H9 (cell line): Measurements from ENCODE around the gene CASQ1. TPM values are rescaled to one million over a fixed set of nuclear protein-coding genes. Genes with fewer than 3 reads are reported as not detected.

ENCODE experiments used
- DNase-seq: peaks from one replicate; pipeline ENCODE4 v3.0.0-alpha.2; 2017
- H2AFZ ChIP-seq: one replicate; pipeline ENCODE4 v1.6.1; 2013; ENCODE audit warnings: mild to moderate bottlenecking, low read length, control low read depth, moderate library complexity
- H2AK5ac ChIP-seq: 2 replicates; pipeline ENCODE4 v1.6.1; 2013; ENCODE audit warnings: low read length, control low read depth, mixed read lengths; ENCODE audit not compliant: insufficient read length
- H2BK120ac ChIP-seq: one replicate; pipeline ENCODE4 v1.6.1; 2013; ENCODE audit warnings: low read depth, mild to moderate bottlenecking, low read length, control low read depth, inconsistent platforms; ENCODE audit not compliant: poor library complexity, severe bottlenecking
- H2BK12ac ChIP-seq: 2 replicates; pipeline ENCODE4 v1.6.1; 2013; ENCODE audit warnings: low read length, control low read depth, mixed read lengths, low read depth; ENCODE audit not compliant: insufficient read length
- H2BK15ac ChIP-seq: 2 replicates; pipeline ENCODE4 v1.6.1; 2013; ENCODE audit warnings: low read depth, low read length, control low read depth
- H2BK20ac ChIP-seq: one replicate; pipeline ENCODE4 v1.6.1; 2013; ENCODE audit warnings: low read depth, mild to moderate bottlenecking, low read length, control low read depth, inconsistent platforms; ENCODE audit not compliant: poor library complexity, severe bottlenecking
- H2BK5ac ChIP-seq: 2 replicates; pipeline ENCODE4 v1.6.1; 2013; ENCODE audit warnings: low read length, control low read depth, mixed read lengths; ENCODE audit not compliant: insufficient read length
- H3K14ac ChIP-seq: 2 replicates; pipeline ENCODE4 v1.6.1; 2013; ENCODE audit warnings: low read length, control low read depth; ENCODE audit not compliant: insufficient read depth
- H3K18ac ChIP-seq: 2 replicates; pipeline ENCODE4 v1.6.1; 2013; ENCODE audit warnings: low read depth, mild to moderate bottlenecking, mixed read lengths, low read length, control low read depth; ENCODE audit not compliant: insufficient read length
- H3K23ac ChIP-seq: 2 replicates; pipeline ENCODE4 v1.6.1; 2013; ENCODE audit warnings: low read length, control low read depth, mixed read lengths, low read depth; ENCODE audit not compliant: insufficient read length
- H3K23me2 ChIP-seq: 2 replicates; pipeline ENCODE4 v1.6.1; 2013; ENCODE audit warnings: low read depth, mild to moderate bottlenecking, mixed read lengths, low read length, control low read depth; ENCODE audit not compliant: insufficient read length, poor library complexity, severe bottlenecking
- H3K27ac ChIP-seq: 2 replicates; pipeline ENCODE4 v1.5.1; 2013; ENCODE audit warnings: low read length, control low read depth, mixed read lengths, low read depth; ENCODE audit not compliant: insufficient read length
- H3K27me3 ChIP-seq: 2 replicates; pipeline ENCODE4 v1.6.1; 2013; ENCODE audit warnings: low read length, control low read depth, inconsistent platforms; ENCODE audit not compliant: insufficient read depth
- H3K4ac ChIP-seq: 2 replicates; pipeline ENCODE4 v1.6.1; 2013; ENCODE audit warnings: low read depth, mild to moderate bottlenecking, control low read depth, inconsistent platforms, low read length, moderate library complexity
- H3K4me1 ChIP-seq: 2 replicates; pipeline ENCODE4 v1.6.1; 2013; ENCODE audit warnings: low read length, control low read depth, inconsistent platforms; ENCODE audit not compliant: insufficient read depth
- H3K4me2 ChIP-seq: 2 replicates; pipeline ENCODE4 v1.6.1; 2013; ENCODE audit warnings: low read length, control low read depth, mixed read lengths; ENCODE audit not compliant: insufficient read length, insufficient read depth
- H3K56ac ChIP-seq: 2 replicates; pipeline ENCODE4 v1.6.1; 2013; ENCODE audit warnings: low read depth, mild to moderate bottlenecking, mixed read lengths, low read length, control low read depth; ENCODE audit not compliant: insufficient read length
- H3K79me1 ChIP-seq: 2 replicates; pipeline ENCODE4 v1.6.1; 2013; ENCODE audit warnings: low read depth, mild to moderate bottlenecking, moderate library complexity, low read length, control low read depth, inconsistent platforms; ENCODE audit not compliant: insufficient read depth, poor library complexity, severe bottlenecking
- H3K79me2 ChIP-seq: 2 replicates; pipeline ENCODE4 v1.6.1; 2013; ENCODE audit warnings: low read length, control low read depth, inconsistent platforms; ENCODE audit not compliant: insufficient read depth
- H3K9ac ChIP-seq: 2 replicates; pipeline ENCODE4 v1.6.1; 2013; ENCODE audit warnings: low read length, control low read depth, mixed read lengths; ENCODE audit not compliant: insufficient read length; ENCODE audit errors: extremely low read depth
- H3K9me3 ChIP-seq: one replicate; pipeline ENCODE4 v1.6.1; 2013; ENCODE audit warnings: low read depth, low read length, inconsistent platforms; ENCODE audit not compliant: control insufficient read depth
- H3T11ph ChIP-seq: one replicate; pipeline ENCODE4 v1.6.1; 2013; ENCODE audit warnings: mild to moderate bottlenecking, low read length, control low read depth, inconsistent platforms
- H4K20me1 ChIP-seq: one replicate; pipeline ENCODE4 v1.6.1; 2013; ENCODE audit not compliant: control insufficient read depth, insufficient read length, insufficient read depth
- H4K5ac ChIP-seq: 2 replicates; pipeline ENCODE4 v1.6.1; 2013; ENCODE audit warnings: low read depth, mild to moderate bottlenecking, mixed read lengths, low read length, control low read depth; ENCODE audit not compliant: insufficient read length
- H4K8ac ChIP-seq: replicated peaks from 2 replicates; pipeline ENCODE4 v1.6.1; 2013; ENCODE audit warnings: low read length, control low read depth, mixed read lengths, low read depth; ENCODE audit not compliant: insufficient read length
- H4K91ac ChIP-seq: 2 replicates; pipeline ENCODE4 v1.6.1; 2013; ENCODE audit warnings: low read depth, mild to moderate bottlenecking, moderate library complexity, mixed read lengths, low read length, control low read depth; ENCODE audit not compliant: insufficient read length
- H3K27ac Mint-ChIP-seq, 3 experiments: 2 replicates in 2 of 3; 3 replicates in 1 of 3; pipeline ENCODE4 v1.8.0; 2020 to 2021; ENCODE audit warnings: mixed read lengths in 3 of 3, mild to moderate bottlenecking in 1 of 3, moderate library complexity in 1 of 3
- H3K27me3 Mint-ChIP-seq: 2 replicates; pipeline ENCODE4 v1.8.0; 2021; ENCODE audit warnings: low read depth, mild to moderate bottlenecking, moderate library complexity, mixed read lengths
- H3K36me3 Mint-ChIP-seq, 3 experiments: 2 replicates in 2 of 3; 3 replicates in 1 of 3; pipeline ENCODE4 v1.8.0; 2020 to 2021; ENCODE audit warnings: low read depth in 3 of 3, mixed read lengths in 3 of 3; ENCODE audit not compliant: insufficient read depth in 1 of 3
- H3K4me1 Mint-ChIP-seq, 2 experiments: 2 replicates each; pipeline ENCODE4 v1.8.0; 2020; ENCODE audit warnings: mixed read lengths in 2 of 2
- H3K4me3 Mint-ChIP-seq, 2 experiments: 2 replicates in 1 of 2; 3 replicates in 1 of 2; pipeline ENCODE4 v1.8.0; 2020 to 2021; ENCODE audit warnings: mild to moderate bottlenecking in 2 of 2, mixed read lengths in 2 of 2, moderate library complexity in 1 of 2
- H3K9me3 Mint-ChIP-seq, 2 experiments: 2 replicates in 1 of 2; 3 replicates in 1 of 2; pipeline ENCODE4 v1.8.0; 2020; ENCODE audit warnings: mild to moderate bottlenecking in 2 of 2, mixed read lengths in 2 of 2, moderate library complexity in 1 of 2
- CTCF ChIP-seq: fragments of 200-600 bp; sonication (generic); conservative IDR thresholded peaks from 3 replicates; pipeline ENCODE4 v1.8.0; 2021; ENCODE audit warnings: antibody characterized with exemption, mild to moderate bottlenecking
- WGBS: extraction: QIAGEN DNeasy Blood & Tissue Kit; methylation state at CpG from one replicate; pipeline ENCODE4 v1.1.7; 2013; ENCODE audit warnings: missing lambda C conversion rate, low lambda C conversion rate, mixed read lengths; ENCODE audit not compliant: insufficient read length; ENCODE audit errors: extremely low coverage; 5-methylcytosine and 5-hydroxymethylcytosine counted together
- total RNA-seq: library from RNA; stranded (reverse); gene quantifications from 2 replicates; pipeline ENCODE4 v1.2.1, GENCODE V29; 2021

The CASQ1 gene
- total RNA-seq, 1 experiment from 2014 or later = 0.55 TPM

- WGBS = no CpG with 5 or more reads among the region's 7 CpGs
- no peak overlapping the region for H4K5ac ChIP-seq
- H3K56ac ChIP-seq = no peak overlapping the region
- peaks cover 9% of the 10 kb centered on the region for H3K23me2 ChIP-seq
- H2BK5ac ChIP-seq = no peak overlapping the region
- H3K4me1 ChIP-seq = peaks cover 20% of the 10 kb centered on the region; the same call in 1 of the 2 replicates
- no peak overlapping the region for H3T11ph ChIP-seq
- no peak for TF ChIP-seq CTCF
- Mint-ChIP-seq H3K4me3 (peak overlapping the region; percentile 91), H3K27me3 (no peaks in the 10 kb centered on the region), H3K27ac (peak overlapping the region in 2 of 3 experiments; percentile 14 to 81; a peak in 2 of 7 replicates), H3K36me3 (peaks cover 2 to 28% (median 4%) of the 10 kb centered on the region in 3 experiments; a peak in 5 of 7 replicates), H3K9me3 (no peaks in the 10 kb centered on the region), H3K4me1 (peaks cover 43 to 46% of the 10 kb centered on the region in 2 experiments)
- H3K79me2 ChIP-seq = no peaks in the 10 kb centered on the region
- H2BK15ac ChIP-seq = no peak overlapping the region
- no peak overlapping the region for H2BK12ac ChIP-seq
- no peak overlapping the region for H3K9ac ChIP-seq
- no peak for DNase-seq
- peak overlapping the region; percentile 43 for H2AFZ ChIP-seq
- H3K18ac ChIP-seq = no peak overlapping the region
- H3K27me3 ChIP-seq = no peaks in the 10 kb centered on the region
- H3K79me1 ChIP-seq = no peaks in the 10 kb centered on the region
- H3K4me2 ChIP-seq = peak overlapping the region; percentile 10
- H3K14ac ChIP-seq = no peak overlapping the region
- H2BK20ac ChIP-seq = no peak overlapping the region
- H3K23ac ChIP-seq = no peak overlapping the region
- H3K9me3 ChIP-seq = no peaks in the 10 kb centered on the region
- H4K20me1 ChIP-seq = no peaks in the 10 kb centered on the region
- H4K8ac ChIP-seq = no peak overlapping the region
- H4K91ac ChIP-seq = no peak overlapping the region
- no peak overlapping the region for H2AK5ac ChIP-seq
- H2BK120ac ChIP-seq = no peak overlapping the region
- H3K27ac ChIP-seq = no peak overlapping the region
- H3K4ac ChIP-seq = no peak overlapping the region
Observed at GRCh38 chr1:160204526-160205241, 14.3 kb downstream of the CASQ1 start.
